Muscle layer of colon (tissue), 2 donors: Measurements from ENCODE around the gene CACNA1I.
"Not testable (repeated sequence)": the region's sequence is repeated elsewhere in the genome, so short reads cannot be mapped to it uniquely, and the experiment has no call there.

Source experiments
- H3K27ac ChIP-seq: one replicate; pipeline ENCODE4 v1.7.0; 2013; ENCODE audit warnings: low read depth, mild to moderate bottlenecking, low read length, moderate library complexity
- H3K27me3 ChIP-seq, 2 donors: one replicate each; pipeline ENCODE4 v1.7.0; 2013; ENCODE audit warnings: low read length in 2 of 2, mild to moderate bottlenecking in 2 of 2; ENCODE audit not compliant: insufficient read depth in 2 of 2, control insufficient read depth in 1 of 2
- H3K36me3 ChIP-seq: one replicate; pipeline ENCODE4 v1.7.0; 2013; ENCODE audit warnings: mild to moderate bottlenecking, low read length; ENCODE audit not compliant: insufficient read depth
- H3K4me1 ChIP-seq: one replicate; pipeline ENCODE4 v1.7.0; 2013; ENCODE audit warnings: mild to moderate bottlenecking, low read length; ENCODE audit not compliant: insufficient read depth
- H3K4me3 ChIP-seq, 2 donors: one replicate each; pipeline ENCODE4 v1.7.0; 2013; ENCODE audit warnings: low read length in 2 of 2, low read depth in 1 of 2, mild to moderate bottlenecking in 1 of 2, moderate library complexity in 1 of 2
- H3K9ac ChIP-seq: one replicate; pipeline ENCODE4 v1.7.0; 2013; ENCODE audit warnings: low read length
- H3K9me3 ChIP-seq: one replicate; pipeline ENCODE4 v1.7.0; 2013; ENCODE audit warnings: mild to moderate bottlenecking, low read length
- donor health status: abdominal sarcoma.
- donor health status: Adenocarcinoma of cecum.

CACNA1I gene

GRCh38 chr22:39570665-39571064 lies at the start of gene CACNA1I:
CACNA1I (plus strand) TSS chr22:39570753; CDS start chr22:39570753, 0 bp downstream.
- Histone ChIP-seq H3K4me3 (no peak within 1 kb of the TSS), H3K4me1 (no peaks in the 10 kb centered on the region), H3K9me3 (no peaks in the 10 kb centered on the region), H3K9ac (no peak within 1 kb of the TSS), H3K36me3 (no peaks in the 10 kb centered on the region), H3K27ac (no peak within 1 kb of the TSS), H3K27me3 (peaks cover 0 to 10% of the 10 kb centered on the region in 2 donors)

- peaks cover 42% of the 10 kb centered on the region for H3K36me3 ChIP-seq
- H3K4me1 ChIP-seq: peaks cover 53% of the 10 kb centered on the region
- not testable (repeated sequence) for H3K9me3 ChIP-seq, H3K27me3 ChIP-seq
- H3K4me3 ChIP-seq: peak overlapping the region; percentile 96 to 98
- peak overlapping the region; percentile 100 for H3K27ac ChIP-seq
- H3K9ac ChIP-seq: peak overlapping the region; percentile 57
Measured at GRCh38 chr22:39521106-39521885, 49.3 kb upstream of the CACNA1I start.

GRCh38 chr22:39522091-39522490 lies 48.5 kb upstream of the CACNA1I start:
- not testable (repeated sequence) for H3K9me3 ChIP-seq, H3K27me3 ChIP-seq
- Histone ChIP-seq H3K4me3 (peak overlapping the region; percentile 96 to 98), H3K4me1 (peaks cover 57% of the 10 kb centered on the region), H3K27ac (peak overlapping the region; percentile 100), H3K36me3 (peaks cover 38% of the 10 kb centered on the region), H3K9ac (peak overlapping the region; percentile 57)

GRCh38 chr22:39522567-39523300 lies 47.8 kb upstream of the CACNA1I start:
- H3K4me3 ChIP-seq: peak overlapping the region; percentile 96 to 98
- H3K9ac ChIP-seq: peak overlapping the region; percentile 57
- H3K27me3 ChIP-seq: no peaks in the 10 kb centered on the region
- no peaks in the 10 kb centered on the region for H3K9me3 ChIP-seq
- peaks cover 64% of the 10 kb centered on the region for H3K4me1 ChIP-seq
- H3K36me3 ChIP-seq: peaks cover 38% of the 10 kb centered on the region
- H3K27ac ChIP-seq: peak overlapping the region; percentile 100

GRCh38 chr22:39524089-39524752 lies 46.3 kb upstream of the CACNA1I start:
- H3K27me3 ChIP-seq: no peaks in the 10 kb centered on the region
- peaks cover 67% of the 10 kb centered on the region for H3K4me1 ChIP-seq
- peak overlapping the region in 1 of 2 donors; percentile 15 for H3K4me3 ChIP-seq
- no peak overlapping the region for H3K9ac ChIP-seq
- H3K36me3 ChIP-seq: peaks cover 49% of the 10 kb centered on the region
- peak overlapping the region; percentile 100 for H3K27ac ChIP-seq
- no peaks in the 10 kb centered on the region for H3K9me3 ChIP-seq

- H3K4me1 ChIP-seq: peaks cover 74% of the 10 kb centered on the region
- H3K36me3 ChIP-seq: peaks cover 54% of the 10 kb centered on the region
- H3K27me3 ChIP-seq: no peaks in the 10 kb centered on the region
- H3K4me3 ChIP-seq: peak overlapping the region in 1 of 2 donors; percentile 15
- no peak overlapping the region for H3K9ac ChIP-seq
- H3K27ac ChIP-seq: peak overlapping the region; percentile 100
- H3K9me3 ChIP-seq: no peaks in the 10 kb centered on the region
Measured at GRCh38 chr22:39524753-39525657, 45.5 kb upstream of the CACNA1I start.

- Histone ChIP-seq H3K9me3 (no peaks in the 10 kb centered on the region), H3K36me3 (peaks cover 56% of the 10 kb centered on the region), H3K27me3 (no peaks in the 10 kb centered on the region), H3K4me1 (peaks cover 80% of the 10 kb centered on the region), H3K4me3 (no peak overlapping the region), H3K27ac (peak overlapping the region; percentile 25), H3K9ac (no peak overlapping the region)
Measured at GRCh38 chr22:39525658-39525975, 44.9 kb upstream of the CACNA1I start.

- Histone ChIP-seq H3K9ac (no peak overlapping the region), H3K27ac (no peak overlapping the region), H3K4me1 (peaks cover 87% of the 10 kb centered on the region), H3K4me3 (no peak overlapping the region), H3K36me3 (peaks cover 54% of the 10 kb centered on the region), H3K9me3 (no peaks in the 10 kb centered on the region), H3K27me3 (no peaks in the 10 kb centered on the region)
Measured at GRCh38 chr22:39526736-39527171, 43.8 kb upstream of the CACNA1I start.

- H3K27ac ChIP-seq: peak overlapping the region; percentile 50
- no peaks in the 10 kb centered on the region for H3K9me3 ChIP-seq
- peaks cover 46% of the 10 kb centered on the region for H3K36me3 ChIP-seq
- peak overlapping the region; percentile 22 for H3K9ac ChIP-seq
- no peaks in the 10 kb centered on the region for H3K27me3 ChIP-seq
- H3K4me3 ChIP-seq: no peak overlapping the region
- H3K4me1 ChIP-seq: peaks cover 84% of the 10 kb centered on the region
Measured at GRCh38 chr22:39527481-39527961, 43.0 kb upstream of the CACNA1I start.

- peaks cover 77% of the 10 kb centered on the region for H3K4me1 ChIP-seq
- H3K9ac ChIP-seq: peak overlapping the region; percentile 22
- H3K9me3 ChIP-seq: no peaks in the 10 kb centered on the region
- H3K36me3 ChIP-seq: peaks cover 40% of the 10 kb centered on the region
- H3K4me3 ChIP-seq: peak overlapping the region in 1 of 2 donors; percentile 33
- peak overlapping the region; percentile 50 for H3K27ac ChIP-seq
- no peaks in the 10 kb centered on the region for H3K27me3 ChIP-seq
Measured at GRCh38 chr22:39528080-39528661, 42.4 kb upstream of the CACNA1I start.
